Loucy (cell line): ENCODE measurements around the gene CAMK2D.
A peak's percentile ranks its signal among the peaks of the same experiment; 100 is the strongest.

Experiments
- H2AFZ ChIP-seq: fragments of 200-600 bp; sonication (generic); 2 replicates; pipeline ENCODE4 v1.6.0; 2016; ENCODE audit warnings: antibody characterized with exemption, mild to moderate bottlenecking, low read length, moderate library complexity
- H3F3A ChIP-seq: fragments of 200-600 bp; 2 replicates; pipeline ENCODE4 v1.6.0; 2016; ENCODE audit warnings: antibody characterized with exemption, low read depth, mild to moderate bottlenecking
- H3K27me3 ChIP-seq: fragments of 200-600 bp; sonication (generic); 2 replicates; pipeline ENCODE4 v1.6.1; 2014; ENCODE audit warnings: low read length, mild to moderate bottlenecking; ENCODE audit not compliant: insufficient read depth, poor library complexity, severe bottlenecking
- H3K36me3 ChIP-seq: fragments of 200-600 bp; sonication (generic); 2 replicates; pipeline ENCODE4 v1.6.1; 2016; ENCODE audit warnings: low read length; ENCODE audit not compliant: insufficient read depth
- H3K4me1 ChIP-seq: fragments of 200-600 bp; sonication (generic); 2 replicates; pipeline ENCODE4 v1.5.1; 2014; ENCODE audit warnings: low read length, mild to moderate bottlenecking; ENCODE audit not compliant: insufficient read depth, poor library complexity, severe bottlenecking
- H3K4me2 ChIP-seq: fragments of 200-600 bp; sonication (generic); 2 replicates; pipeline ENCODE4 v1.6.0; 2014; ENCODE audit warnings: antibody characterized with exemption, low read length, low read depth, mild to moderate bottlenecking; ENCODE audit not compliant: poor library complexity, severe bottlenecking
- H3K4me3 ChIP-seq: fragments of 200-600 bp; sonication (generic); 2 replicates; pipeline ENCODE4 v1.5.1; 2014; ENCODE audit warnings: low read length, mild to moderate bottlenecking, mixed read lengths; ENCODE audit not compliant: poor library complexity, severe bottlenecking
- H3K79me2 ChIP-seq: fragments of 200-600 bp; sonication (generic); 2 replicates; pipeline ENCODE4 v1.6.1; 2014; ENCODE audit warnings: low read length; ENCODE audit not compliant: insufficient read depth
- H3K9ac ChIP-seq: fragments of 200-600 bp; sonication (generic); 2 replicates; pipeline ENCODE4 v1.6.0; 2014; ENCODE audit warnings: mild to moderate bottlenecking, low read depth, low read length, moderate library complexity; ENCODE audit not compliant: poor library complexity, severe bottlenecking
- H3K9me2 ChIP-seq: fragments of 200-600 bp; sonication (generic); replicated peaks from 2 replicates; pipeline ENCODE4 v1.6.1; 2016; ENCODE audit warnings: low read depth, low read length, mixed read lengths
- H3K9me3 ChIP-seq: fragments of 200-600 bp; sonication (generic); 2 replicates; pipeline ENCODE4 v1.6.1; 2014; ENCODE audit warnings: mild to moderate bottlenecking, antibody characterized with exemption, low read length, low read depth; ENCODE audit not compliant: insufficient read depth
- H4K20me1 ChIP-seq: fragments of 200-600 bp; sonication (generic); 2 replicates; pipeline ENCODE4 v1.6.0; 2014; ENCODE audit warnings: antibody characterized with exemption, low read length, mild to moderate bottlenecking; ENCODE audit not compliant: insufficient read depth, poor library complexity, severe bottlenecking
- EZH2phosphoT487 ChIP-seq: fragments of 200-600 bp; IDR thresholded peaks from 2 replicates; pipeline ENCODE4 v1.6.1; 2018; ENCODE audit warnings: antibody characterized with exemption, mild to moderate bottlenecking, moderate library complexity, borderline replicate concordance
- TF ChIP-seq, protein P1 (sequence below): fragments of 200-600 bp; sonication (generic); conservative IDR thresholded peaks from 2 replicates; pipeline ENCODE4 v1.5.1; 2014; ENCODE audit warnings: mild to moderate bottlenecking, antibody characterized with exemption, low read length

Gene CAMK2D

DNA sequence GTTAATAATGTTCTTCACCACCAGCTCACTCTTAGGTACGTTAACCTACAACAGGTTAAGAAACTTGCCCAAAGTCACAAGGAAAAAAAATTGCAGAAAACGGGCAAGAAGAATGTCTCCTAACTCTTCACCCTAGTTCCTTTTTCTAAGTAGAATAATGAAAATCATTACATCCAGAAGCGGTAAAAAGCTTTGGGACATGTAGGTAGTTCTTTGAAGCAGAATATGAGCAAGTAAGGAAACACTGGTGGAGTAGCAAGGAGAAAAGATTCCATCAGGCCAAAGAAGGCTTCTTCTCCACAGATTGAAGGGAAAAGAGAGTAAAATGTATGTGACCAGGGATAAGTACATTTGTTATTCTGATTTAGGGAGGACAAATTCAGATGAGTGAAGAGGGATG is 4.1 kb downstream of the CAMK2D start:
- Histone ChIP-seq H3K9ac (peak overlapping the region; percentile 90), H4K20me1 (peaks cover 15% of the 10 kb centered on the region), H3F3A (0 out of 2 replicates have a peak, but pooled peaks cover 6% of the 10 kb centered on the region), H3K4me2 (peak overlapping the region; percentile 97), H3K4me3 (peak overlapping the region; percentile 87), H3K4me1 (peaks cover 64% of the 10 kb centered on the region), H2AFZ (no peak overlapping the region), H3K36me3 (no peaks in the 10 kb centered on the region), H3K9me3 (no peaks in the 10 kb centered on the region), H3K9me2 (no peaks in the 10 kb centered on the region), H3K27me3 (no peaks in the 10 kb centered on the region), H3K79me2 (peaks cover 62% of the 10 kb centered on the region)
- TF ChIP-seq EZH2phosphoT487, result no peak

DNA sequence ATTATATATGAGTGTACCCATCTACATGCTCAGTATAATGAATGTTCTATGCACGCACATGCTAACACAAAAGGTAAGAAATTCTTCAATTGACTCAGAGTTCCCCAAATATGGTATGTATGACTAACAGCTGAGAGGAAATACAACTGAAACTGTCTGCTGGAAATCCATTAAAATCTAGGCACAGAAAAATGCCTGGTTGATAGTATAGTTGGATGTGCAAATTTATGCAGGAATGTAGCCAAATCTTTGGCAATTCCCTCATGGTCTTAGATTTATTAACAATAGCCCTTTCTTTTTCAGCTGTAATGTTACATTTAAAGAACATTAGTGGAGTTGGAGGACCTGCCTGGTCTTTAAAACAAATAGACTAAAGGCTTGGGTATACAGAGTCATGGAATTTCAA is 5.5 kb downstream of the CAMK2D start:
- no peak overlapping the region for H2AFZ ChIP-seq
- TF ChIP-seq, protein P1, sequence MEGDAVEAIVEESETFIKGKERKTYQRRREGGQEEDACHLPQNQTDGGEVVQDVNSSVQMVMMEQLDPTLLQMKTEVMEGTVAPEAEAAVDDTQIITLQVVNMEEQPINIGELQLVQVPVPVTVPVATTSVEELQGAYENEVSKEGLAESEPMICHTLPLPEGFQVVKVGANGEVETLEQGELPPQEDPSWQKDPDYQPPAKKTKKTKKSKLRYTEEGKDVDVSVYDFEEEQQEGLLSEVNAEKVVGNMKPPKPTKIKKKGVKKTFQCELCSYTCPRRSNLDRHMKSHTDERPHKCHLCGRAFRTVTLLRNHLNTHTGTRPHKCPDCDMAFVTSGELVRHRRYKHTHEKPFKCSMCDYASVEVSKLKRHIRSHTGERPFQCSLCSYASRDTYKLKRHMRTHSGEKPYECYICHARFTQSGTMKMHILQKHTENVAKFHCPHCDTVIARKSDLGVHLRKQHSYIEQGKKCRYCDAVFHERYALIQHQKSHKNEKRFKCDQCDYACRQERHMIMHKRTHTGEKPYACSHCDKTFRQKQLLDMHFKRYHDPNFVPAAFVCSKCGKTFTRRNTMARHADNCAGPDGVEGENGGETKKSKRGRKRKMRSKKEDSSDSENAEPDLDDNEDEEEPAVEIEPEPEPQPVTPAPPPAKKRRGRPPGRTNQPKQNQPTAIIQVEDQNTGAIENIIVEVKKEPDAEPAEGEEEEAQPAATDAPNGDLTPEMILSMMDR, result no peak
- TF ChIP-seq EZH2phosphoT487, result no peak
- peak overlapping the region; percentile 97 for H3K4me2 ChIP-seq
- peaks cover 63% of the 10 kb centered on the region for H3K79me2 ChIP-seq
- H3K9me3 ChIP-seq, result no peaks in the 10 kb centered on the region
- H3K27me3 ChIP-seq, result no peaks in the 10 kb centered on the region
- peaks cover 15% of the 10 kb centered on the region for H4K20me1 ChIP-seq
- no peaks in the 10 kb centered on the region for H3K36me3 ChIP-seq
- H3K9me2 ChIP-seq, result no peaks in the 10 kb centered on the region
- H3K4me3 ChIP-seq, result peak overlapping the region; percentile 87
- peaks cover 64% of the 10 kb centered on the region for H3K4me1 ChIP-seq
- no peaks in the 10 kb centered on the region for H3F3A ChIP-seq
- peak overlapping the region; percentile 5 for H3K9ac ChIP-seq

DNA sequence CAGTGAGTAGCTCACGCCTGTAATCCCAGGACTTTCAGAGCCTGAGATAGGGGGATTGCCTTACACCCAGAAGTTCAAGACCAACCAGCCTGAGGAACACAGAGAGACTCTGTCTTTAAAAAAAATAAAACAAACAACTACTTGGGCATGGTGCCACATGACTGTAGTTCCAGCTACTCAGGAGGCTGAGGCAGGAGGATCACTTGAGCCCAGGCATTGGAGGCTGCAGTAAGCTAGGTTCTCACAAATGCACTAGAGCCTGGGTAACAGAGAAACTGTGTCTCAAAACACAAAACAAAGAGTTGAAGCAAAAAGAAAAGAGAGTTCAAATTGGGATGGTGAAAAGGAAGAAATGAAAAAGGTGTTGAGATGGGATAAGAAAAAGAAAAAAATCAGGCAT is 10.8 kb downstream of the CAMK2D start:
- no peaks in the 10 kb centered on the region for H3K27me3 ChIP-seq
- peaks cover 38% of the 10 kb centered on the region for H3K4me1 ChIP-seq
- no peaks in the 10 kb centered on the region for H3K36me3 ChIP-seq
- H3K4me3 ChIP-seq, result no peak overlapping the region
- peaks cover 3% of the 10 kb centered on the region for H4K20me1 ChIP-seq
- H2AFZ ChIP-seq, result no peak overlapping the region
- H3K9ac ChIP-seq, result no peak overlapping the region
- no peak overlapping the region for H3K4me2 ChIP-seq
- TF ChIP-seq, protein P1, result no peak
- no peak for TF ChIP-seq EZH2phosphoT487
- peaks cover 33% of the 10 kb centered on the region for H3K79me2 ChIP-seq
- H3K9me2 ChIP-seq, result no peaks in the 10 kb centered on the region
- H3K9me3 ChIP-seq, result no peaks in the 10 kb centered on the region
- H3F3A ChIP-seq, result no peaks in the 10 kb centered on the region

DNA sequence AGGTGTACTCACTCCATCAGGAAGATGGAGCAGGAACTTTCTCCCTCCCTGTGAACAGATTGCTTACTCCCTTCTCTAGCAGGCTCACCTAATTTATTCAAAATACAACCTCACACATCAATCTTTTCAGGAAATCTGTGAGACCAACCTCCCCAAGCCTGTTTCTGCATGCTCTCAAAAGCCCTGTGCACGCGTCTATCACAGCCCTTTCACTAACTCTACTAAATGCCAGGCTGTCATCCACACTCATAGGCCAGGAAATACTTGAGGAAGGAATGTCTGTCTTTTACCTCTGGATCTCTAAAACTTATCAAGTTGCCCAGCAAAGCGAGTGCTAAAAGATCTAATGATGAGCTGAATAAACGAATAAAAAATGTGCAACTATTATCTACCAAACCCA is 11.2 kb downstream of the CAMK2D start:
- Histone ChIP-seq H3F3A (no peaks in the 10 kb centered on the region), H2AFZ (no peak overlapping the region), H3K36me3 (no peaks in the 10 kb centered on the region), H3K9me3 (no peaks in the 10 kb centered on the region), H3K9me2 (no peaks in the 10 kb centered on the region), H3K4me2 (peak overlapping the region; percentile 29), H4K20me1 (peaks cover 3% of the 10 kb centered on the region), H3K27me3 (no peaks in the 10 kb centered on the region), H3K4me3 (no peak overlapping the region), H3K9ac (no peak overlapping the region), H3K79me2 (peaks cover 28% of the 10 kb centered on the region), H3K4me1 (peaks cover 34% of the 10 kb centered on the region)
- TF ChIP-seq, protein P1, result no peak
- TF ChIP-seq EZH2phosphoT487, result no peak
